Measurements from ENCODE around the gene FXYD7.

DNA sequence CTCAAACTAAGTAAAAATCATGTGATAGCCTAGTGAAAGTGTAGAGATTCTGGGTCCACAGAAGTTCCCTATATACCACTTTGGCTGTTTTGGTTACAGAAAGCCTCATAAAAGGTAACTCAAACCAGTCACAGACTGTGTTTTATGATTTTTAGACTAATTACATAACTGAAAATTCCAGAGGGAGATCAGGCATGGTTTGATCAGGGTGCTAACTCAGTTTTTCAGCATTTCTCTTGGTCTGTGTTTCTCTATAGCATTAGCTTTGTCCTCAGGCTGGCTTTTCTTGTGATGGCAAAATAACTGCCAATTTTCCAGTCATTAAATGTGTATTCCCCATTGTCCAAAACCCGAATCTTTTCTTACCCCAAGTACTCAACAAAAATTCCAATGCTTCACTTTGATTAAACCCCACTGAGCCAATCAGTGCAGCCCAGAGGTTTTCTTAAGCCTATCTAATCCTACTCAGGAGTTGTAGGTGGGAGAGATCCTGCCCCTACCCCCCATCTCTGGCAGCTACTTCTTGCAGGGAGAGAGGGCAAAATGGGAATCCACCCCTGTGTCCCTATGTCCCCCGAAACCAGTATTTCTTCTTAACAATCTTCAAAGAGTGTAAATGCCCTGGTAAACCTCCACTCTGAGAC, 36.0 kb upstream of the FXYD7 start:
- TF ChIP-seq, protein P1, sequence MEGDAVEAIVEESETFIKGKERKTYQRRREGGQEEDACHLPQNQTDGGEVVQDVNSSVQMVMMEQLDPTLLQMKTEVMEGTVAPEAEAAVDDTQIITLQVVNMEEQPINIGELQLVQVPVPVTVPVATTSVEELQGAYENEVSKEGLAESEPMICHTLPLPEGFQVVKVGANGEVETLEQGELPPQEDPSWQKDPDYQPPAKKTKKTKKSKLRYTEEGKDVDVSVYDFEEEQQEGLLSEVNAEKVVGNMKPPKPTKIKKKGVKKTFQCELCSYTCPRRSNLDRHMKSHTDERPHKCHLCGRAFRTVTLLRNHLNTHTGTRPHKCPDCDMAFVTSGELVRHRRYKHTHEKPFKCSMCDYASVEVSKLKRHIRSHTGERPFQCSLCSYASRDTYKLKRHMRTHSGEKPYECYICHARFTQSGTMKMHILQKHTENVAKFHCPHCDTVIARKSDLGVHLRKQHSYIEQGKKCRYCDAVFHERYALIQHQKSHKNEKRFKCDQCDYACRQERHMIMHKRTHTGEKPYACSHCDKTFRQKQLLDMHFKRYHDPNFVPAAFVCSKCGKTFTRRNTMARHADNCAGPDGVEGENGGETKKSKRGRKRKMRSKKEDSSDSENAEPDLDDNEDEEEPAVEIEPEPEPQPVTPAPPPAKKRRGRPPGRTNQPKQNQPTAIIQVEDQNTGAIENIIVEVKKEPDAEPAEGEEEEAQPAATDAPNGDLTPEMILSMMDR (tag by site-specific recombination; IDR thresholded peaks at IDR 0.05), result no peak
- TF ChIP-seq ZNF23 (tag by site-specific recombination; IDR thresholded peaks at IDR 0.05; ENCODE audit: borderline replicate concordance) (no peak), YY1 (tag by site-specific recombination; IDR thresholded peaks at IDR 0.05) (no peak), ZNF202 (tag by site-specific recombination; IDR thresholded peaks at IDR 0.05; ENCODE audit: borderline replicate concordance) (no peak), ZNF558 (tag by site-specific recombination; IDR thresholded peaks at IDR 0.05) (no peak), ZNF623 (tag by site-specific recombination; IDR thresholded peaks at IDR 0.05) (no peak), ZFP37 (tag by site-specific recombination; IDR thresholded peaks at IDR 0.05) (no peak)
- TF ChIP-seq, protein P2, sequence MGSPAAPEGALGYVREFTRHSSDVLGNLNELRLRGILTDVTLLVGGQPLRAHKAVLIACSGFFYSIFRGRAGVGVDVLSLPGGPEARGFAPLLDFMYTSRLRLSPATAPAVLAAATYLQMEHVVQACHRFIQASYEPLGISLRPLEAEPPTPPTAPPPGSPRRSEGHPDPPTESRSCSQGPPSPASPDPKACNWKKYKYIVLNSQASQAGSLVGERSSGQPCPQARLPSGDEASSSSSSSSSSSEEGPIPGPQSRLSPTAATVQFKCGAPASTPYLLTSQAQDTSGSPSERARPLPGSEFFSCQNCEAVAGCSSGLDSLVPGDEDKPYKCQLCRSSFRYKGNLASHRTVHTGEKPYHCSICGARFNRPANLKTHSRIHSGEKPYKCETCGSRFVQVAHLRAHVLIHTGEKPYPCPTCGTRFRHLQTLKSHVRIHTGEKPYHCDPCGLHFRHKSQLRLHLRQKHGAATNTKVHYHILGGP (tag by site-specific recombination; IDR thresholded peaks at IDR 0.05), result no peak
